ENCODE data around the gene PTTG1. TPM values are rescaled to one million over a fixed set of nuclear protein-coding genes. Genes with fewer than 3 reads are reported as not detected.

Gene PTTG1
- total RNA-seq (10 to 100 TPM in 1 of 7 donors, 1 to 10 TPM in 3, under 1 TPM in 2, not detected in 1; 0.77 to 12.9 (median 2.7) TPM), polyA plus RNA-seq (10 to 100 TPM in 1 of 2 donors, 1 to 10 TPM in 1; 4.0 to 10.2 TPM)
- long read RNA-seq, donor 1, partial matches to known transcripts, result 0 of 1 reads
- long read RNA-seq, donor 1, other reads (novel, unspliced or antisense), result 0 of 1 reads
- long read RNA-seq, donor 2, transcript PTTG1-202 (5 exons, 1,070 nt), result minor isoform, 15 of 133 reads
- long read RNA-seq, donor 2, transcript PTTG1-201 (6 exons, 753 nt), result major isoform, 37 of 133 reads
- long read RNA-seq, donor 2, partial matches to known transcripts, result 80 of 133 reads
- long read RNA-seq, donor 2, other reads (novel, unspliced or antisense), result 0 of 133 reads
- long read RNA-seq, donor 3, result 0 reads

GRCh38 chr5:160421625-160422258 is at the start of gene PTTG1:
Gene PTTG1, plus strand, starts transcription at chr5:160421855. Its CDS starts 458 bp downstream, at chr5:160422313.
- peak; percentile 89 to 97 (median 96) for DNase-seq
- intact Hi-C loops (cut with DNase I), result no loop called here
- Histone ChIP-seq H3K27ac (peak within 1 kb of the TSS in 1 of 2 donors; percentile 59), H3K4me3 (peak within 1 kb of the TSS; percentile 52), H3K27me3 (no peaks in the 10 kb centered on the region), H3K36me3 (no peaks in the 10 kb centered on the region), H3K9me3 (no peaks in the 10 kb centered on the region), H3K4me1 (ENCODE audit: insufficient read depth) (peaks cover 8% of the 10 kb centered on the region)
- TF ChIP-seq, protein P1, sequence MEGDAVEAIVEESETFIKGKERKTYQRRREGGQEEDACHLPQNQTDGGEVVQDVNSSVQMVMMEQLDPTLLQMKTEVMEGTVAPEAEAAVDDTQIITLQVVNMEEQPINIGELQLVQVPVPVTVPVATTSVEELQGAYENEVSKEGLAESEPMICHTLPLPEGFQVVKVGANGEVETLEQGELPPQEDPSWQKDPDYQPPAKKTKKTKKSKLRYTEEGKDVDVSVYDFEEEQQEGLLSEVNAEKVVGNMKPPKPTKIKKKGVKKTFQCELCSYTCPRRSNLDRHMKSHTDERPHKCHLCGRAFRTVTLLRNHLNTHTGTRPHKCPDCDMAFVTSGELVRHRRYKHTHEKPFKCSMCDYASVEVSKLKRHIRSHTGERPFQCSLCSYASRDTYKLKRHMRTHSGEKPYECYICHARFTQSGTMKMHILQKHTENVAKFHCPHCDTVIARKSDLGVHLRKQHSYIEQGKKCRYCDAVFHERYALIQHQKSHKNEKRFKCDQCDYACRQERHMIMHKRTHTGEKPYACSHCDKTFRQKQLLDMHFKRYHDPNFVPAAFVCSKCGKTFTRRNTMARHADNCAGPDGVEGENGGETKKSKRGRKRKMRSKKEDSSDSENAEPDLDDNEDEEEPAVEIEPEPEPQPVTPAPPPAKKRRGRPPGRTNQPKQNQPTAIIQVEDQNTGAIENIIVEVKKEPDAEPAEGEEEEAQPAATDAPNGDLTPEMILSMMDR (IDR thresholded peaks at IDR 0.05), result no peak
- TF ChIP-seq EP300 (IDR thresholded peaks at IDR 0.05) (no peak), POLR2A (IDR thresholded peaks at IDR 0.05) (no peak)
- 0 to 1% (median 1%) methylated on average over 39 of the region's 39 CpGs for WGBS, 3 donors

DNA sequence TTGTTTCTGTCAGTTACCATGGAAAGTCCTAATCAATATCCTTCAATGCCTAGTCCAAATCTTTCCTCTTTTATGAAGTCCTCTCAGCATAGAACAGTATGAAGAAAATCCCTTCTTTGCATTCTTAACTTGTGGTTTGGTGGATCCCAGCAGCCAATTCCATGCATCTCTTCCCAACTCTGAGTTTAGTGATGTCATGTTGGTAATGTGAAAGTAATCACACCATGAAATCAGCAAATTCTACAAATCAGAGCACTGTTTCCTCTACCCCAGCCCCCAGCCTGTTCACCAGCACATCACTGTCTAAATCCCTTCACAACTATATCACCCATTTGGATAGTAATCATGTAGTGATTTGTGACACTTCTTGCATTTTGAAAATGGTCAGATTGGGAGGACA is 46.5 kb upstream of the PTTG1 start:
- Histone ChIP-seq H3K27me3 (no peaks in the 10 kb centered on the region), H3K27ac (no peak overlapping the region), H3K36me3 (no peaks in the 10 kb centered on the region), H3K4me3 (no peak overlapping the region), H3K9me3 (no peaks in the 10 kb centered on the region), H3K4me1 (ENCODE audit: insufficient read depth) (no peaks in the 10 kb centered on the region)
- DNase-seq, result no peak
- TF ChIP-seq POLR2A (IDR thresholded peaks at IDR 0.05) (no peak), EP300 (IDR thresholded peaks at IDR 0.05) (no peak)
- TF ChIP-seq, protein P1 (IDR thresholded peaks at IDR 0.05), result no peak
- intact Hi-C loops (cut with DNase I), result no loop called here

DNA sequence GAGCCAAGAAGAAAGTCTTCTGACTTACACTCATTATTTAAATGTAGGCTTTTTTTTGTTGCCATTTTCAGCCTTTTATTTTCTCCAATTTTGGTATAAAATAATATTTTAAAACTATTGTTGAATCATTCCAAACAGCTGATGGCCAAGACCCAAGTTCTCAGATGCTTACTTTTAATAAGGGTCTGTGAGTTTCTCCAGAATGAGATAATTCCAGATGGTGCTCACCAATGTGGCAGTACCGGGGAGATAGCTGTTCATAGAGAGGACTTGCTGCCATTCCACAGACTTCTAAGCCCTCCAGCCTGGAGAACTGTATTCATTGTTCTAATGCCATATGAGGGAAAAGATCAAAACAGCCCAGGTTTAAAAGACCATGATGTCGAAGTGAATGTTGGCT is 46.0 kb upstream of the PTTG1 start:
- no peaks in the 10 kb centered on the region for H3K4me1 ChIP-seq (ENCODE audit: insufficient read depth)
- 19 to 37% (median 30%) methylated on average over 2 of the region's 2 CpGs for WGBS, 3 donors
- DNase-seq, result no peak
- no peak overlapping the region for H3K27ac ChIP-seq
- H3K36me3 ChIP-seq, result no peaks in the 10 kb centered on the region
- H3K9me3 ChIP-seq, result no peaks in the 10 kb centered on the region
- H3K27me3 ChIP-seq, result no peaks in the 10 kb centered on the region
- intact Hi-C loops (cut with DNase I), result no loop called here
- no peak overlapping the region for H3K4me3 ChIP-seq
- TF ChIP-seq EP300 (IDR thresholded peaks at IDR 0.05) (no peak), POLR2A (IDR thresholded peaks at IDR 0.05) (no peak)
- TF ChIP-seq, protein P1 (IDR thresholded peaks at IDR 0.05), result no peak

- TF ChIP-seq POLR2A (IDR thresholded peaks at IDR 0.05) (no peak), EP300 (IDR thresholded peaks at IDR 0.05) (no peak)
- TF ChIP-seq, protein P1 (IDR thresholded peaks at IDR 0.05), result no peak
- Histone ChIP-seq H3K27ac (no peak overlapping the region), H3K4me1 (ENCODE audit: insufficient read depth) (no peaks in the 10 kb centered on the region), H3K36me3 (no peaks in the 10 kb centered on the region), H3K4me3 (no peak overlapping the region), H3K9me3 (no peaks in the 10 kb centered on the region), H3K27me3 (no peaks in the 10 kb centered on the region)
- DNase-seq, result no peak
- intact Hi-C loops (cut with DNase I), result no loop called here
These were observed 45.2 kb upstream of the PTTG1 start for GRCh38 chr5:160376416-160376815.
